Measurements from ENCODE around the gene CEP89.
"Not testable (repeated sequence)": the region's sequence is repeated elsewhere in the genome, so short reads cannot be mapped to it uniquely, and the experiment has no call there.

CEP89 gene

GRCh38 chr19:32971715-32972540 is at the start of gene CEP89, which contains the start of gene FAAP24:
Gene CEP89 (minus strand): TSS chr19:32971958. CDS start chr19:32971874, 84 bp downstream.
Gene FAAP24 (plus strand): TSS chr19:32972242. CDS start chr19:32973197, 955 bp downstream.
- DNase-seq = peak; percentile 97

DNA sequence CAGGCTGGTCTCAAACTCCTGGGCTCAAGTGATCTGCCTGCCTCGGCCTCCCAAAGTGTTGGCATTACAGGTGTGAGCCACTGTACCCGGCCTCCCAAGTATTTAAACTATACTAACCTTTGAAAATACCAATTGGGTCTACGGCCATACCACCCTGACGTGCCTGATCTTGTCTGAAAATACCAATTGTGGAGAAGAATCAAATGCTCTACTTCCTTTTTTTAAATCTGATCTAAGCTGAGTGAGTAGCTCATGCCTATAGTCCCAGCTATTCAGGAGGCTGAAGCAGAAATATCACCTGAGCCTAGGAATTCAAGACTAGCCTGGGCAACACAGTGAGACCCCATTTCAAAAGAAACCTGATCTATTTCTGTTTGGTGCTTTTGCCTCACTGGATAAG is 39.1 kb upstream of the CEP89 start:
- DNase-seq = not testable (repeated sequence)

GRCh38 chr19:33008738-33009137 is 37.0 kb upstream of the CEP89 start:
- DNase-seq = no peak

- DNase-seq = no peak
Observed at GRCh38 chr19:33005440-33005839, 33.7 kb upstream of the CEP89 start.

DNA sequence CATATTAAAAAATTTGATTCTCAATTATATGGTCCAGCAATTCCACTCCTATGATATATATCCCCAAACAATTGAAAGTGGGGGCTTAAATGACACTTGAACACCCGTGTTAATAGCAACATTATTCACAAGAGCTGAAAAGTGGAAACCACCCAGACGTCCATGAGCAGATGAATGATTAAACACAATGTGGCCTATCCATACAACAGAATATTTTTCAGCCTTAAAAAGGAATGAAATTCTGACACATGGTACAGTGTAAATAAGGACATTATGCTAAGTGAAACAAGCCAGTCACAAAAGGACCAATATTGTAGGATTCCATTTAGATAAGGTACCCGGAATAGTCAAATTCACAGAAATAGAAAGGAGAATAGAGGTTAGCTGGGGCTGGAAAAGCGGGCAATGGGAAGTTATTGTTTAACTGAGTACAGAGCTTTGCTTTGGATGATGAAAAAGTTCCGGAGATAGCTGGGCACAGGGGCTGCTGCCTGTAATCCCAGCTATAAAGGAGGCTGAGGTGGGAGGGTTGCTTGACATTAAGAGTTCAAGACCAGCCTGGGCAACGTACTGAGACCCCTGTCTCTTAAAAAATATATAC is 31.8 kb upstream of the CEP89 start:
- not testable (repeated sequence) for DNase-seq

- not testable (repeated sequence) for DNase-seq
Observed at GRCh38 chr19:33002126-33002865, 30.5 kb upstream of the CEP89 start.

- DNase-seq = no peak
Observed at GRCh38 chr19:33000910-33001309, 29.2 kb upstream of the CEP89 start.

- DNase-seq = no peak
Observed at GRCh38 chr19:33000510-33000909, 28.8 kb upstream of the CEP89 start.

DNA sequence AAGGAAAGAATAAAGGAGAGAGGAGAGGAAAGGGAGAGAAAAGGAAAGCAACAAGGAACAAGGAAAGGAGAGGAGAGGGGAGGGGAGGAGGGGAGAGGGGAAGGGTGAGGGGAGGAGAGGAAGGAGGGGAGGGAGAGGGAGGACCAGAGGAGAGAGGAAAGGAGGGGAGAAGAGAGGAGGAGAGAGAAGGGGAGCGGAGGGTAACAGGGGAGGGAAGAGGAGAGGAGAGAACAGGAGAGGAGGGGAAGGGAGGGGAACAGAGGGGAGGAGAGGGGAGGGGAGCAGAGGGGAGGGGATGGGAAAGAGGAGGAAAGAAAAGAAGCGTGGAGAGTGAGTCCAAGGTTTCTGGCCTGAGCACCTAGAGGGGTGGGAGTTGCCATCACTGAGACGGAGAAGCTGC is 27.0 kb upstream of the CEP89 start:
- DNase-seq = no peak

DNA sequence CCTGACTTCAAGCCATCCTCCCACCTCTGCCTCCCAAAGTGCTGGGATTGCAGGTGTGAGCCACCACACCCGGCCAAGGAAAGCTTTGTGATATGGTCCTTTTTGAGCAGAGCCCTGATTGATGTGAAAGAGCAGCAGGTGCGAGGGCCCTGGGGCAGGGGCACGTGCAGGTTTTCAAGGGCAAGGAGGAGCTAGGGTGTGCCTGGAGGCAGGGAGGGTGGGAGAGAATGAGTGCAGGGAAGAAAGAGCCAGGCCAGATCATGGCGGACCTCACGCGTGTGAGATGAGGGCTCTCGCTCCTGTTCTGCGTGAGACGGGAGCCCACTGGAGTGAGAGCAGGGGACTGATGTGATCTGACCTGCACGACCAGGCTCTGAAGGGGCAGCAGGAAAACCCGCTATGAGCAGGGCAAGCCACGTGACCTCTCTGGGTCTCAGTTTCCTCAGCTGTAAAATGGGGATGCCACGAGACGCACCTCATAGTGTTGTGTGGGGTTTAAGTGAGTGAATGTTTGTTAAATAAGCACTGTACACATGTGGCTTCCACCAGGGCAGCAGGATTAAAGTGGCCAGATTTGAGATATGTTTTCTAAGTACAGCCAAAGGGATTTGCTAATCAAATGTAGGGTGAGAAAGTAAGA is 26.1 kb upstream of the CEP89 start:
- DNase-seq = no peak

- not testable (repeated sequence) for DNase-seq
Observed at GRCh38 chr19:32997061-32997464, 25.3 kb upstream of the CEP89 start.

- DNase-seq = not testable (repeated sequence)
Observed at GRCh38 chr19:32995966-32996365, 24.2 kb upstream of the CEP89 start.

GRCh38 chr19:32988724-32989123 is 17.0 kb upstream of the CEP89 start:
- no peak for DNase-seq

DNA sequence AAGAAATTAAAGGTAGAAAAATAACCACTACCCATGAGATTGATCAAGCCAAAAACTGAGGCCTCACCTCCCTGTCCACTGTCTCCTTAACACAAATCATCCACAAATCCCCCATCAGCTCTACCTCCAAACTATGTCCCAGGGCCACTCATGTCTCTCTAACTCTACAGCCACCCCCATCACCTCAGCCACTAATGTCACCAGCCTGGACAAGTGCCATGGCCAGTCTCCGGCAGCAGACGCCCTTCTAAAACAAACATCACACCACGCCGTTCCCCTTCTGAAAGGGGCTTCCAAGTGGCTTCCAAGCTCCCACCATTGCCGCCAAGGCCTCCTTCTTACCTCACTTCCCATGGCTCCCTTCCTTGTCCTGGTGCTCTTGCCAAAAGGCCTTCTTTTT is 16.5 kb upstream of the CEP89 start:
- not testable (repeated sequence) for DNase-seq

DNA sequence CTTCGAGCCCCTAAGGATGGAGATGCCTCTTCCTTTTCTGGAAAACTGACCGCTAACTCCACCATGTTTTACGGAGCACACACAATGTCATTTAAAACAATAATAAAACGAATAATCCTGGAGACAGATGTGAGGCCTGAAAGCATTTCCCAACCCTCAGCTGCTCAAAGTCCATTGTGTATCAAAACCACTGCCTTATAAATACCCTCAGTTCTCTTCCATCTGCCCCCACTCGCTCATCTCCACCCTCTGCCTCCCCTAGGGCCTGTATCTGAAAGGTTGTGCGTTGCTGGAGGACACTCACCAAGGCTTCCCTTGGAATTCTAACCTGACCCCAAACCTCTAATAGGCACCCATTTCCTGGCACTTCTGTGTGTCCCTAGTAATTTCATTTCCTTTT is 10.7 kb upstream of the CEP89 start:
- DNase-seq = not testable (repeated sequence)

DNA sequence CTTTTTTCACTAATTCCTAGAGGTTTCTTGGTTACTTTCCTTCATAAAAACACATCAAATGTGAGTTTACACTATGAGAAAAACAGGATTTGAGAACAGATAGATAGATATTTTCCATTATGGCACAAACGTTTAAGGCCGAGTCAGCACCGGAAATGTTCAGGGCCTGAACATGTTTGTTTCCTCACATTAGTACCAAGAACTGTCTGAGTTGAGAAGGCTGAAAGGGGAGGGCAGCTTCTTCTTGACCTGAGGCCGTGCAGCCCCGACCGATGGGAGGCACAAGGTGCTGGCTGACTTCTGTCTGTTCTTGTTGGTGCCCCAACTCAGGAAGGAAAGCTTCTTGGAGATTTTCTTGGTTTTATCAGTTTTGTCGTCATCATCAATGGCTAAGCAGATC is 8.0 kb upstream of the CEP89 start:
- not testable (repeated sequence) for DNase-seq

DNA sequence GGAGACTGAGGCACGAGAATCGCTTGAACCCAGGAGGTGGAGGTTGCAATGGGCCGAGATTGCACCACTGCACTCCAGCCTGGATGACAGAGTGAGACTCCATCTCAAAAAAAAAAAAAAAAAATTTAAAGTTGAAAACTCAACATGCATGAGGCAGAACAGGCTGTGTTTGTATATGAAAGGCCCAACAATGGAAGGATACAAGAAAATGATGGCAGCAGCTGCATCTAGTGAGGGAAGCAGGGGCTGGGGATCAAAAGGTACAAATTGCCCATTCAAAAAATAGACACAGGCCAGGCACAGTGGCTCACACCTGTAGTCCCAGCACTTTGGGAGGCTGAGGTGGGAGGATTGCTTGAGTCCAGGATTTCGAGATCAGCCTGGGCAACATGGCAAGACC is 6.1 kb upstream of the CEP89 start:
- DNase-seq = not testable (repeated sequence)

GRCh38 chr19:32977280-32977679 is 5.5 kb upstream of the CEP89 start:
- DNase-seq = no peak

DNA sequence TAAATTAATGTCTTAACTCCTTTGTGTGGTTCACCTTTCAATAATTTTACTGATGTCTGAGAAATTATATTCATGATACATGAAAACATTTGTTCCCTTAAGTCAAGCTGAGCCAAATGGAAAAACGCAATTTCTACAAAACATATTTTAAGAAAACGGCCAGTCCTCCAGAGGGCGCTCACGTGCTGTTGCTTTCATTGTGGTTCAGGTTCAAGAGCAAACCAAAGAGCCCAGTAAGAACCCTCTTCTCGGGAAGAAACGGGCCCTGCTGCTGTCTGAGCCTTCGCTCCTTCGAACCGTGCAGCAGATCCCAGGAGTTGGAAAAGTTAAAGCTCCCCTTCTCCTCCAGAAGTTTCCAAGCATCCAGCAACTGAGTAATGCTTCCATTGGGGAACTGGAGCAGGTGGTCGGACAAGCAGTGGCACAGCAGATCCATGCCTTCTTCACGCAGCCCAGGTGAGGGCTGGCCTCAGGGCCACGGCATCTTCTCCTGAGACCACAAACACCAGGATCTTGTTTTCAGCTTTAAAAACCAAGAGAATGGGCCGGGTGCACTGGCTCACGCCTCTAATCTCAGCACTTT is 4.6 kb upstream of the CEP89 start:
- peak; percentile 66 for DNase-seq

DNA sequence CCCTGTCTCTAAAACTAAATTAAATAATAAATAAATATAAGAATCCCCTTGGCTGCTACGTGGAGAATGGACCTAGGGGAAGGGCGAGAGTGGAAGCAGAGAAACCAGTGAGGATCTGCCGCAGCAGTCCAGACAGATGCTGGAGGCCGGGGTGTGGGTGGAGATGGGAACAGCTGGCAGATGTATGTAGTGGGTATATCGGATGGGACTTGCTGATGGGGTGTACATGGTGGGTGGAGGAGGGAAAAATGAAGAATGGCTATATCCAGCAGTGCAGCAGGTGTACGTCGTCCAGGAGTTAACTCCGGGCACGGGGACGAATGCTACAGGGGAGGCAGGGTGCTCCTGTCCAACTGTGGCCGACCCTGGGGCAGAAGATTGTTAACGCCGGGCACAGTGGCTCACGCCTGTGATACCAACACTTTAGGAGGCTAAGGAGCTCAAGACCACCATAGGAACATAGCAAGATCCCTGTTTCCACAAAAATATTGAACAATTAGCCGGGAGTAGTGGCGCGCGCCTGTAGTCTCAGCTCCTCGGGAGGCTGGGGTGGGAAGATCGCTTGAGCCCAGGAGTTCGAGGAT is 654 bp downstream of the CEP89 start:
- no peak for DNase-seq

- no peak for DNase-seq
Observed at GRCh38 chr19:32969549-32969948, 2.2 kb downstream of the CEP89 start.

DNA sequence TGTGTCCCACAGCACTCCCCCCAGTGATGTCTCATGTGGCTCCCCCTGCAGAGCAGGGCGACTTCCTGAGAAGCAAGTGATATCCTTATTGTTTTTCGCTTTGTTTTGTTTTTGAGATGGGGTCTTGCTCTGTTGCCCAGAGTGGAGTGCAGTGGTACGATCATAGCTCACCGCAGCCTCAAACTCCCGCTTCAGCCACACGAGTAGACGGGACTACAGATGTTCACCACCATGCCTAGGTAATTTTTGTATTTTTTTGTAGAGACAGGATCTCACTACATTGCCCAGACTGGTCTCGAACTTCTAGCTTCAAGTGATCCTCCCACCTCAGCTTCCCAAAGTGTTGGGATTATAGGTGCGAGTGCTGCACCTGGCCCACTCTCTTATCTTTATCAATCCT is 5.0 kb downstream of the CEP89 start:
- DNase-seq = no peak

Data from activated naive CD4-positive, alpha-beta T cell treated with anti-CD3 and anti-CD28 coated beads, Interleukin-2, amount 50 U/mL, for 16 hours (primary cell).